Naive B cell (primary cell): ENCODE results near the gene HBEGF. TPM values are rescaled to one million over a fixed set of nuclear protein-coding genes. Genes with fewer than 3 reads are reported as not detected.
A peak's percentile ranks its signal among the peaks of the same experiment; 100 is the strongest.
"Not testable (repeated sequence)": the region's sequence is repeated elsewhere in the genome, so short reads cannot be mapped to it uniquely, and the experiment has no call there.

ENCODE experiments used
- ATAC-seq, 2 donors: fragments of 150-1000 bp; cut with Tn5 transposase; 2 replicates each; pipeline ENCODE4 v1.10.0; 2021; ENCODE audit warnings: low read depth in 2 of 2, mild to moderate bottlenecking in 2 of 2, moderate library complexity in 2 of 2
- DNase-seq: peaks from one replicate; pipeline ENCODE4 v3.0.0; 2022
- H3K27ac Mint-ChIP-seq, 6 donors: one replicate each; pipeline ENCODE4 v1.8.0; 2020 to 2022; ENCODE audit warnings: mild to moderate bottlenecking in 6 of 6, mixed read lengths in 6 of 6, moderate library complexity in 5 of 6, inconsistent platforms in 2 of 6
- H3K27me3 Mint-ChIP-seq, 3 donors: one replicate each; pipeline ENCODE4 v1.8.0; 2021 to 2022; ENCODE audit warnings: mixed read lengths in 3 of 3, mild to moderate bottlenecking in 1 of 3
- H3K36me3 Mint-ChIP-seq, 2 donors: one replicate each; pipeline ENCODE4 v1.8.0; 2020 to 2022; ENCODE audit warnings: mixed read lengths in 2 of 2, inconsistent platforms in 1 of 2, mild to moderate bottlenecking in 1 of 2
- H3K4me1 Mint-ChIP-seq, 3 donors: one replicate each; pipeline ENCODE4 v1.8.0; 2020 to 2022; ENCODE audit warnings: mixed read lengths in 3 of 3, inconsistent platforms in 1 of 3, mild to moderate bottlenecking in 1 of 3, moderate library complexity in 1 of 3
- H3K4me3 Mint-ChIP-seq, 8 donors: one replicate each; pipeline ENCODE4 v1.8.0; 2020 to 2022; ENCODE audit warnings: mild to moderate bottlenecking in 8 of 8, mixed read lengths in 8 of 8, moderate library complexity in 8 of 8, inconsistent platforms in 2 of 8
- H3K9me3 Mint-ChIP-seq, 7 donors: one replicate each; pipeline ENCODE4 v1.8.0; 2020 to 2022; ENCODE audit warnings: mixed read lengths in 7 of 7, mild to moderate bottlenecking in 5 of 7, inconsistent platforms in 2 of 7, moderate library complexity in 1 of 7
- polyA plus RNA-seq, 6 donors: library from polyadenylated mRNA; unstranded; fragments of 300-500 nt; fragmentation: Illumina TruSeq; gene quantifications; one replicate each; pipeline ENCODE4 v1.2.3, GENCODE V29; 2021; ENCODE audit warnings: low read depth in 6 of 6

The HBEGF gene
- polyA plus RNA-seq, 6 donors from 2014 or later = 0.19 TPM; not detected in 5

- peaks cover 6 to 9% (median 8%) of the 10 kb centered on the region in 3 donors for H3K4me1 Mint-ChIP-seq
- H3K27me3 Mint-ChIP-seq = peaks cover 4 to 18% (median 7%) of the 10 kb centered on the region in 3 donors
- DNase-seq = no peak
- H3K9me3 Mint-ChIP-seq = no peaks in the 10 kb centered on the region
- peak overlapping the region in 1 of 6 donors; percentile 50 for H3K27ac Mint-ChIP-seq
- peak; percentile 24 to 32 for ATAC-seq
- peak overlapping the region in 5 of 8 donors; percentile 27 to 76 (median 57) for H3K4me3 Mint-ChIP-seq
- no peaks in the 10 kb centered on the region for H3K36me3 Mint-ChIP-seq
Observed at GRCh38 chr5:140356853-140357725, 10.7 kb upstream of the HBEGF start.

GRCh38 chr5:140355546-140355945 is 9.1 kb upstream of the HBEGF start:
- Mint-ChIP-seq H3K27me3 (peaks cover 7 to 22% (median 9%) of the 10 kb centered on the region in 3 donors), H3K27ac (no peak overlapping the region), H3K4me1 (peaks cover 6 to 9% (median 8%) of the 10 kb centered on the region in 3 donors), H3K9me3 (no peaks in the 10 kb centered on the region), H3K36me3 (no peaks in the 10 kb centered on the region), H3K4me3 (no peak overlapping the region)
- ATAC-seq = no peak
- no peak for DNase-seq

DNA sequence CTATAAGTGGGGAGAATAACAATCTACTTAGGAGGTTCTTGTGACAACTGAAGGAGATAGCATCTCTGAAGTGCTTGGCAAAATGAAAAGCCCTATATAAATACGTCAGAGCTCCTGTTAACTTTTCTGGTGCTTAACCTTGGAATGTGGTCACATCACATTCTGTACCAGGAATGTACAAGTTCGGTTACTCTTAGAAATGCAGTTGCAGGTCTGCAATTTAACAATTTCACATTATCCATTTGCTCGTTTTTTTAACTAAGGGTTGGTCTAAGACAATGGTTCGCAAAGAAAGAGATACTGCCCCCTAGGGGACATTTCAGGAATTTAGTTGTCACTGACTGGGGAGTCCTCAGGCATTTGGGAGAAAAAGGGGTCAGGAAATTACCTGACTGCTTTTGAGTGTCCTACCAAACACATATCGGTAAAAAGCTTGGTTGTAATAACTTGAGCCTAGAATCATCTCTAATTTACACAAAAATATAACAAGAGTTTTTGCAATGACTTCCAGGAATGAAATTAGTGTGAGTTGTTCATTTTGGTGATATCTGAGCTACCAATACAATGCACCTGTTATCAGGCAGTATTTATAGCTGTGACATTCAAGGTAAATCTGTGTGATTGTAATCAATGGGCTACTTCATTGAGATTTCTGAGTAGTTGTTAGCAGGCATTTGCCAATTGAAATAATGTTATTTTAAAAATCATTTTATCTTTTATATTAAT is 5.4 kb upstream of the HBEGF start:
- ATAC-seq (peak; percentile 86 to 88), DNase-seq (peak; percentile 72)
- Mint-ChIP-seq H3K27ac (no peak overlapping the region), H3K4me1 (peaks cover 18 to 28% (median 24%) of the 10 kb centered on the region in 3 donors), H3K36me3 (no peaks in the 10 kb centered on the region), H3K27me3 (peaks cover 0 to 17% (median 6%) of the 10 kb centered on the region in 3 donors), H3K9me3 (peaks cover 0 to 1% (median 0%) of the 10 kb centered on the region in 7 donors), H3K4me3 (no peak overlapping the region)

DNA sequence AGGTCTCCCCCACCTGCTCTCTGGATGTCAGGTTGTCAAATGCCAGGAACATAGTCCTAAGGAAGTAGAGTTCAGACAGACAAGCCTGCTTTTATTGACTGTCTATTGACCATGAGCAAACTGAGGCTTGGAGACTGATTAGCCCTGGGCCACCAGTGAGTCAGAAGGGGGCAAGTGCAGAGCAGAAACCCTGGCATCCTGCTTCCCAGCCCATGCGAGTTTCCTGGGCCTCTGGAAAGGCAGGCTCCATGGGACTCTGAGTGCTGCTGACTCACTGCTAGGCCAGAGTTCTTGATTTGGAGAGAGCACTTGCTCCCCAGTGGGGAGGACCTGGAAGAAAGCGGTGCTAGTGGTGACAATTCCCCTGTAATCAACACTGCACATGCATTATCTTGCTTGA is 2.8 kb upstream of the HBEGF start:
- ATAC-seq = no peak
- Mint-ChIP-seq H3K36me3 (no peaks in the 10 kb centered on the region), H3K4me3 (peak overlapping the region in 2 of 8 donors; percentile 6 to 57), H3K27me3 (peaks cover 0 to 14% (median 6%) of the 10 kb centered on the region in 3 donors), H3K27ac (peak overlapping the region in 1 of 6 donors; percentile 78), H3K4me1 (peaks cover 25 to 37% (median 36%) of the 10 kb centered on the region in 3 donors), H3K9me3 (peaks cover 0 to 1% (median 0%) of the 10 kb centered on the region in 7 donors)
- no peak for DNase-seq

GRCh38 chr5:140348104-140348503 is 1.7 kb upstream of the HBEGF start:
- H3K4me1 Mint-ChIP-seq = peaks cover 36 to 47% (median 44%) of the 10 kb centered on the region in 3 donors
- H3K9me3 Mint-ChIP-seq = peaks cover 0 to 1% (median 0%) of the 10 kb centered on the region in 7 donors
- no peaks in the 10 kb centered on the region for H3K36me3 Mint-ChIP-seq
- peak overlapping the region in 5 of 6 donors; percentile 22 to 88 (median 50) for H3K27ac Mint-ChIP-seq
- DNase-seq = no peak
- no peak for ATAC-seq
- H3K27me3 Mint-ChIP-seq = peaks cover 0 to 12% (median 6%) of the 10 kb centered on the region in 3 donors
- H3K4me3 Mint-ChIP-seq = peak overlapping the region in 7 of 8 donors; percentile 19 to 80 (median 65)

DNA sequence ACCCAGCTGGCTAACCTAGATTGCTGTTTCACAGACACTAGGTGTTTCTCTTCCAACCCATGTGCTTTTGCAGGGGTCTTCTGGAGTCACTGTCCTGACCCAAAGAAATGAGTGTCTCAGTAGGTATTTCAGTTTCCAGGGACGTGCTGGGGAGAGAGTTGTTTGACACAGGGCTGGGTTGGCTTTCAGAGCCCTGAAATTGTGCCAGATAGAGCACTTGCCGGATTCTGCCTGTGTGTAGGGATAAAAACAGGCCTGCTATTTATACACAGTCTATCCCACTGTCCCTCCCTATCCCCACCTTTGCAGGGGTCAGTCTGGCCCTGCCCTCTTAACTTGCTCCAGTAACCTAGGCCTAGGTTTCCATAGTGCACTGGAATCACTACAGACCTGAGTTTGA is 957 bp upstream of the HBEGF start:
- Mint-ChIP-seq H3K36me3 (no peaks in the 10 kb centered on the region), H3K27me3 (peaks cover 0 to 12% (median 6%) of the 10 kb centered on the region in 3 donors), H3K4me1 (peaks cover 44 to 54% (median 51%) of the 10 kb centered on the region in 3 donors), H3K27ac (peak overlapping the region in 1 of 6 donors; percentile 32), H3K9me3 (peaks cover 0 to 1% (median 0%) of the 10 kb centered on the region in 7 donors), H3K4me3 (peak overlapping the region; percentile 23 to 92 (median 78))
- ATAC-seq = no peak
- DNase-seq = no peak

DNA sequence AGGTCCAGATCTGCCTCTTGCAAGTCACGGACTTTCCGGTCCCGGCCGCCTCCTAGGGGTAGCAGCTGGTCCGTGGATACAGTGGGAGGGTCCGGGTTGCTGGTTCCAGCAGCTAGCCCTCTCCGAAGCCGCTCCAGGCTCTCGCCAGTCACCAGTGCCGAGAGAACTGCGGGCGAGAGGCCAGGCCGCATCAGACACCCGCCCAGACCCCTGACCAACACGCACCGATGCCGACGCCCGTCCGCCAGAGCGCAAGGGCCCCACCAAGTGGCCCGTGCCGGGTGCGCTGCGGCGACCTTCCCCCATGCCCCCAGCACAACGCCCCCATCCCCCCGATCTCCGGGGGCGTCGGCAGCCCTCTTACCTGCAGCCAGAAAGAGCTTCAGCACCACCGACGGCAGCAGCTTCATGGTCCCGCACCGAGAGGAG is 470 bp downstream of the HBEGF start:
- peaks cover 0 to 2% (median 0%) of the 10 kb centered on the region in 7 donors for H3K9me3 Mint-ChIP-seq
- DNase-seq (no peak), ATAC-seq (no peak)
- H3K27ac Mint-ChIP-seq = peak overlapping the region in 1 of 6 donors; percentile 36
- H3K4me3 Mint-ChIP-seq = peak overlapping the region; percentile 69 to 87 (median 74)
- no peaks in the 10 kb centered on the region for H3K36me3 Mint-ChIP-seq
- H3K4me1 Mint-ChIP-seq = peaks cover 57 to 64% (median 61%) of the 10 kb centered on the region in 3 donors
- H3K27me3 Mint-ChIP-seq = peaks cover 0 to 12% (median 0%) of the 10 kb centered on the region in 3 donors

DNA sequence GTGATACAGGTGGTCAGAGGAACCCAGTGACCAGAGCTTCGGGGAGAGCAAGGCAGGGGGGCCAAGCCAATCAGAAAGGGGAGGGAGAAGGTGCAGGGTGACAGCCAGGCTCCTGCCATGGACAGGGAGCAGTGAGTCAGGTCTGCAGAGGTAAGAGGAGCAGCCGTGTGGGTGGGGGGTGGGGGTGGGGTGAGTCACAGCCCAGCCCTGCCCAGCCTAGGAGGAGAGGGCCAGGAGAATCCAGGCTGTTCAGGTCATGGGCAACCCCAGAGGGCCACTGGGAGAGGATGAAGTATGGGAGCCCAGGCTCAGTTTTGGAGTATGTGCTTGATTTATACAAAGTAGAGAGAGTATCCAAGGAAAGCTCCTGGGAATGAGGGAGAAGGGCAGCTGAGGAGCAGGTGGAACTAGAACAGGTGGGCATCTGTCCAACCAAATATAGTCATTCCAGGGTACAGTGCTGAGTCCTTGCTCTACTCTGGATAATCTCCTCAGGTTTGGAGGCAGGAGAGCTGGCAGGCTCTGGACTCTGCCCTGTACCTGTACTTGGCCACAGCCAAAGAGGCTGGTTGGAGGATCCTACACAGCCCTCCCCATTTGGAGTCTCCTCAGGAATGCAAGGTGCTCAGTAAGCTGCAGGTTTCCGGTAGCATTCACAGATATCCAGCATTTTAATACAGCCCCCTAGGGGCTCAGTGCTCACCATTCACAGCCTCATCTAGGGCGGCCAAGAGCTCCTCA is 1.6 kb downstream of the HBEGF start:
- peak overlapping the region in 6 of 8 donors; percentile 70 to 85 (median 76) for H3K4me3 Mint-ChIP-seq
- H3K27ac Mint-ChIP-seq = peak overlapping the region in 2 of 6 donors; percentile 68 to 72
- peaks cover 61 to 70% (median 67%) of the 10 kb centered on the region in 3 donors for H3K4me1 Mint-ChIP-seq
- peaks cover 0 to 2% (median 0%) of the 10 kb centered on the region in 7 donors for H3K9me3 Mint-ChIP-seq
- H3K36me3 Mint-ChIP-seq = no peaks in the 10 kb centered on the region
- peaks cover 0 to 5% (median 0%) of the 10 kb centered on the region in 3 donors for H3K27me3 Mint-ChIP-seq
- ATAC-seq (no peak), DNase-seq (no peak)

DNA sequence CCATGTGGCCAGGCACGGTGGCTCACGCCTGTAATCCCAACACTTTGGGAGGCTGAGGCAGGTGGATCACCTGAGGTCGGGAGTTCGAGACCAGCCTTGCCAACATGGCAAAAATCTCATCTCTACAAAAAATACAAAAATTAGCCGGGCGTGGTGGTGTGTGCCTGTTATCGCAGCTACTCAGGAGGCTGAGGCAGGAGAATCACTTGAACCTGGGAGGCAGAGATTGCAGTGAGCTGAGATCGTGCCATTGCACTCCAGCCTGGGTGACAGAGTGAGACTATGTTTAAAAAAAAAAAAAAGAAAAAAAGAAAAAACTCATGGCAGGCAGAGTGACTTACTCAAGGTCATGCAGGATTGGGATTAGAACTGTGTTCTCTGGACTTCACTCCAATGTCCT is 2.6 kb downstream of the HBEGF start:
- not testable (repeated sequence) for H3K27me3 Mint-ChIP-seq, ATAC-seq, H3K36me3 Mint-ChIP-seq, H3K9me3 Mint-ChIP-seq, DNase-seq
- peaks cover 60 to 61% (median 61%) of the 10 kb centered on the region in 3 donors for H3K4me1 Mint-ChIP-seq
- peak overlapping the region in 4 of 6 donors; percentile 12 to 72 (median 44) for H3K27ac Mint-ChIP-seq
- peak overlapping the region in 6 of 8 donors; percentile 1 to 69 (median 11) for H3K4me3 Mint-ChIP-seq

GRCh38 chr5:140342896-140343295 is 3.5 kb downstream of the HBEGF start:
- Mint-ChIP-seq H3K4me1 (peaks cover 51 to 55% (median 52%) of the 10 kb centered on the region in 3 donors), H3K27ac (peak overlapping the region in 2 of 6 donors; percentile 76 to 77), H3K36me3 (no peaks in the 10 kb centered on the region), H3K9me3 (peaks cover 0 to 2% (median 0%) of the 10 kb centered on the region in 7 donors), H3K27me3 (no peaks in the 10 kb centered on the region), H3K4me3 (peak overlapping the region in 6 of 8 donors; percentile 9 to 71 (median 57))
- DNase-seq (no peak), ATAC-seq (no peak)

- H3K27me3 Mint-ChIP-seq = no peaks in the 10 kb centered on the region
- peaks cover 46 to 49% (median 47%) of the 10 kb centered on the region in 3 donors for H3K4me1 Mint-ChIP-seq
- peak overlapping the region in 5 of 8 donors; percentile 9 to 71 (median 66) for H3K4me3 Mint-ChIP-seq
Observed at GRCh38 chr5:140342287-140342686, 4.1 kb downstream of the HBEGF start.

GRCh38 chr5:140341591-140341990 is 4.8 kb downstream of the HBEGF start:
- H3K27ac Mint-ChIP-seq = peak overlapping the region in 1 of 6 donors; percentile 43
- H3K36me3 Mint-ChIP-seq = no peaks in the 10 kb centered on the region
- H3K27me3 Mint-ChIP-seq = no peaks in the 10 kb centered on the region
- peaks cover 41 to 44% (median 42%) of the 10 kb centered on the region in 3 donors for H3K4me1 Mint-ChIP-seq
- no peak for DNase-seq
- H3K4me3 Mint-ChIP-seq = peak overlapping the region in 2 of 8 donors; percentile 9 to 68
- H3K9me3 Mint-ChIP-seq = peaks cover 0 to 2% (median 0%) of the 10 kb centered on the region in 7 donors
- ATAC-seq = no peak

More at GRCh38 chr5:140342287-140342686, 4.1 kb downstream of the HBEGF start:
- H3K27ac Mint-ChIP-seq = peak overlapping the region; percentile 19 to 98 (median 78)
- no peaks in the 10 kb centered on the region for H3K36me3 Mint-ChIP-seq
- DNase-seq (peak; percentile 58), ATAC-seq (peak; percentile 37 to 39)
- peaks cover 0 to 2% (median 0%) of the 10 kb centered on the region in 7 donors for H3K9me3 Mint-ChIP-seq
